OCI-LY1 (cell line): ENCODE data around the gene ASAH2.

ENCODE experiments used
- H2AFZ ChIP-seq: fragments of 200-600 bp; sonication (generic), shearing (Covaris generic); 2 replicates; pipeline ENCODE4 v1.6.0; 2014; ENCODE audit warnings: antibody characterized with exemption, mild to moderate bottlenecking, low read length
- H3F3A ChIP-seq: fragments of 200-600 bp; sonication (generic), shearing (Covaris generic); 2 replicates; pipeline ENCODE4 v1.6.0; 2014; ENCODE audit warnings: mild to moderate bottlenecking, antibody characterized with exemption, low read length, moderate library complexity; ENCODE audit not compliant: insufficient read depth
- H3K27ac ChIP-seq: fragments of 200-600 bp; sonication (generic); 2 replicates; pipeline ENCODE4 v1.5.1; 2014; ENCODE audit warnings: low read length, mixed run types, mild to moderate bottlenecking, low read depth; ENCODE audit not compliant: poor library complexity, severe bottlenecking
- H3K27me3 ChIP-seq: fragments of 200-600 bp; sonication (generic); 2 replicates; pipeline ENCODE4 v1.6.0; 2014; ENCODE audit warnings: antibody characterized with exemption, mild to moderate bottlenecking, low read length, moderate library complexity; ENCODE audit not compliant: insufficient read depth
- H3K36me3 ChIP-seq: fragments of 200-600 bp; sonication (generic); 2 replicates; pipeline ENCODE4 v1.6.1; 2014; ENCODE audit warnings: mild to moderate bottlenecking, antibody characterized with exemption, low read length, moderate library complexity, mixed read lengths; ENCODE audit not compliant: insufficient read depth
- H3K4me1 ChIP-seq: fragments of 200-600 bp; sonication (generic); 2 replicates; pipeline ENCODE4 v1.5.1; 2014; ENCODE audit warnings: mild to moderate bottlenecking, low read length, moderate library complexity; ENCODE audit not compliant: insufficient read depth, severe bottlenecking
- H3K4me2 ChIP-seq: fragments of 200-600 bp; sonication (generic), shearing (Covaris generic); 2 replicates; pipeline ENCODE4 v1.6.1; 2014; ENCODE audit warnings: low read length
- H3K4me3 ChIP-seq: fragments of 200-600 bp; sonication (generic); 2 replicates; pipeline ENCODE4 v1.5.1; 2014; ENCODE audit warnings: low read length, low read depth, mild to moderate bottlenecking, mixed read lengths; ENCODE audit not compliant: poor library complexity, severe bottlenecking
- H3K79me2 ChIP-seq: fragments of 200-600 bp; shearing (Covaris generic); 2 replicates; pipeline ENCODE4 v1.6.1; 2016; ENCODE audit warnings: mixed run types, low read length, mixed read lengths; ENCODE audit not compliant: insufficient read depth
- H3K9ac ChIP-seq: fragments of 200-600 bp; sonication (generic), shearing (Covaris generic); 2 replicates; pipeline ENCODE4 v1.6.1; 2014; ENCODE audit warnings: mild to moderate bottlenecking, low read length, mixed read lengths
- H3K9me2 ChIP-seq: fragments of 200-600 bp; sonication (generic), shearing (Covaris generic); 2 replicates; pipeline ENCODE4 v1.6.1; 2014; ENCODE audit warnings: low read depth, mild to moderate bottlenecking, low read length, mixed read lengths
- H3K9me3 ChIP-seq: fragments of 200-600 bp; shearing (Covaris generic); 2 replicates; pipeline ENCODE4 v1.6.1; 2014; ENCODE audit warnings: low read length, mixed read lengths
- H4K20me1 ChIP-seq: fragments of 200-600 bp; sonication (generic), shearing (Covaris generic); 2 replicates; pipeline ENCODE4 v1.6.0; 2016; ENCODE audit warnings: mild to moderate bottlenecking, low read length; ENCODE audit not compliant: insufficient read depth
- CTCF ChIP-seq: fragments of 200-600 bp; sonication (generic), shearing (Covaris generic); IDR thresholded peaks from 2 replicates; pipeline ENCODE4 v1.5.1; 2017; ENCODE audit warnings: mild to moderate bottlenecking, antibody characterized with exemption, low read length, moderate library complexity, mixed read lengths
- EZH2 ChIP-seq: fragments of 200-600 bp; sonication (generic), shearing (Covaris generic); IDR thresholded peaks from 2 replicates; pipeline ENCODE4 v1.8.0; 2017; ENCODE audit warnings: borderline replicate concordance, mixed run types, mild to moderate bottlenecking, antibody characterized with exemption, low read length, moderate library complexity, mixed read lengths

Gene ASAH2

GRCh38 chr10:50254479-50254878 lies 3.2 kb upstream of the ASAH2 start:
- no peak overlapping the region for H3K4me3 ChIP-seq
- no peak overlapping the region for H2AFZ ChIP-seq
- no peaks in the 10 kb centered on the region for H3K79me2 ChIP-seq
- H4K20me1 ChIP-seq, result no peaks in the 10 kb centered on the region
- no peaks in the 10 kb centered on the region for H3K9me3 ChIP-seq
- no peak overlapping the region for H3K27ac ChIP-seq
- TF ChIP-seq CTCF, result no peak
- no peak for TF ChIP-seq EZH2
- no peaks in the 10 kb centered on the region for H3F3A ChIP-seq
- no peak overlapping the region for H3K9ac ChIP-seq
- no peaks in the 10 kb centered on the region for H3K27me3 ChIP-seq
- H3K9me2 ChIP-seq, result no peaks in the 10 kb centered on the region
- no peak overlapping the region for H3K4me2 ChIP-seq
- H3K36me3 ChIP-seq, result no peaks in the 10 kb centered on the region
- H3K4me1 ChIP-seq, result no peaks in the 10 kb centered on the region

GRCh38 chr10:50250096-50250854 lies 1.0 kb downstream of the ASAH2 start:
- Histone ChIP-seq H3K9me3 (no peaks in the 10 kb centered on the region), H2AFZ (no peak overlapping the region), H3K4me1 (no peaks in the 10 kb centered on the region), H3K9ac (no peak overlapping the region), H4K20me1 (no peaks in the 10 kb centered on the region), H3F3A (no peaks in the 10 kb centered on the region), H3K9me2 (no peaks in the 10 kb centered on the region), H3K27ac (no peak overlapping the region), H3K79me2 (no peaks in the 10 kb centered on the region), H3K4me3 (no peak overlapping the region), H3K36me3 (no peaks in the 10 kb centered on the region), H3K4me2 (no peak overlapping the region), H3K27me3 (no peaks in the 10 kb centered on the region)
- no peak for TF ChIP-seq CTCF

- Histone ChIP-seq H4K20me1 (no peaks in the 10 kb centered on the region), H3K4me1 (no peaks in the 10 kb centered on the region), H3K4me3 (no peak overlapping the region), H3K4me2 (no peak overlapping the region), H3F3A (no peaks in the 10 kb centered on the region), H3K79me2 (no peaks in the 10 kb centered on the region), H3K9ac (no peak overlapping the region), H3K36me3 (no peaks in the 10 kb centered on the region), H3K9me2 (no peaks in the 10 kb centered on the region), H3K9me3 (no peaks in the 10 kb centered on the region), H3K27me3 (no peaks in the 10 kb centered on the region), H2AFZ (no peak overlapping the region), H3K27ac (no peak overlapping the region)
- TF ChIP-seq EZH2 (no peak), CTCF (no peak)
These were observed 2.7 kb downstream of the ASAH2 start for GRCh38 chr10:50248598-50248997.
